ENCODE results near the gene ID3. TPM values are rescaled to one million over a fixed set of nuclear protein-coding genes. Genes with fewer than 3 reads are reported as not detected.

The ID3 gene
- total and polyA plus RNA-seq, 9 of the 15 experiments (the other 6 are each of a cell fraction or from before 2014, with no cell fraction given): 6.8 to 59.8 (median 23.5) TPM

DNA sequence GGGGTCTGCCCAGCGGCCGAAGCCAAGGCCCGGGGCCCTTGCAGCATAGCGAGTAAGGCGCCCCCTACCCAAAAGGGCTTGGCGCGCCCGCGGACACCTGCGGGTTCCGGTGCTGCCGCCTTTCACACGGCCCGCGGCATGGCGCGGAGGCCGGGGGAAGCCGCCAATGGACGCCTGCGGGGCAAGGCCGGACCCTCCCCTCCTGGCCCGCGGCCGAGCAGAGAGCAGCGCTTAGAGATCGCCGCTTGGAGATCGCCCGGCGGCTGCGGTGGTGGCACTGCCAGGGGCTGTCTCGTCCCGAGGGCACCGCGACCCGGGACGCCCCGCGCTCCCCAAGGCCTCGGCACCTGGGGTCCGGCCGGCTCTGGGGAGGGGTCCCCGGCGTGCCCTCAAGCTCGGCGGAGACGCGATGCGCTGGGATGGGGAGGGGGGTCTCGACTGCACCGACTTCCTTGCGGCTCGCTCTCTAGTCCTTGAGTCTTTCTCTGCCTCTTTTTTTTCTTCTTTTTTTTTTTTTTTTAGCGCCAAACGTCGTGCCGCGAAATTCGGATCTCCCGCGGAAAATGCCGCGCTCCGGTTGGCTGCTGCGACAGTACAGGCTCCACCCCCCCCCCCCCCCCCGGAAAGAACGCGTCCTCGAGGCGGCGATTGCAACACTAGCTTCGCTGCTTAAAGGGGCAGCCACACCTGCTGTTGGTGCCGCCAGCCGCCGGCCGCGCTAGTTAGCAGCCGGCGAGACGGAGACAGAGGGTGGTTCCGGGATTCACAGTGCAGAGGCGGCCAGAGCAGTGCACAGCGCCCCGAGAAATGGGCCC lies 28.3 kb downstream of the ID3 start, which contains the start of gene E2F2 (continued):
- TF ChIP-seq YY1 (IDR thresholded peaks at IDR 0.05; ENCODE audit: borderline replicate concordance in 1 of 3, control insufficient read depth in 1 of 3, extremely low read depth in 1 of 3, insufficient read depth in 3 of 3, insufficient read length in 1 of 3, insufficient replicate concordance in 2 of 3, low read depth in 1 of 3, low read length in 2 of 3) (peak in 2 of 3 experiments; percentile 36 to 74), PCBP2 (IDR thresholded peaks at IDR 0.05; ENCODE audit: low read depth, low read length, poor library complexity, severe bottlenecking) (no peak), RBM17 (IDR thresholded peaks at IDR 0.05; ENCODE audit: borderline replicate concordance, low read depth, low read length) (no peak), NCOA6 (IDR thresholded peaks at IDR 0.05) (no peak), MCM5 (IDR thresholded peaks at IDR 0.05; ENCODE audit: low read depth) (no peak), MYNN (IDR thresholded peaks at IDR 0.05) (0 out of 2 replicates have a peak, but pooled peaks have one; percentile 9), MYNN (CRISPR knock-in tag; IDR thresholded peaks at IDR 0.05) (no peak), ZNF121 (CRISPR knock-in tag; conservative IDR thresholded peaks at IDR 0.05) (peak; percentile 95; the same call in 1 of the 2 replicates), SAFB2 (IDR thresholded peaks at IDR 0.05; ENCODE audit: borderline replicate concordance, low read depth, low read length, severe bottlenecking) (no peak), BCOR (IDR thresholded peaks at IDR 0.05) (peak; percentile 77; the same call in 1 of the 2 replicates), RB1 (IDR thresholded peaks at IDR 0.05; ENCODE audit: low read depth) (peak; percentile 65), MTA3 (IDR thresholded peaks at IDR 0.05; ENCODE audit: borderline replicate concordance) (peak; percentile 58), ZEB2 (IDR thresholded peaks at IDR 0.05) (no peak), ZNF217 (CRISPR knock-in tag; IDR thresholded peaks at IDR 0.05) (no peak), POLR2AphosphoS5 (IDR thresholded peaks at IDR 0.05; ENCODE audit: control insufficient read depth, insufficient read depth, low read depth, low read length) (peak; percentile 35; the same call in 1 of the 2 replicates), ZSCAN32 (CRISPR knock-in tag; IDR thresholded peaks at IDR 0.05) (no peak), TOE1 (IDR thresholded peaks at IDR 0.05; ENCODE audit: borderline replicate concordance) (peak; percentile 77; the same call in 1 of the 2 replicates), TOE1 (CRISPR knock-in tag; IDR thresholded peaks at IDR 0.05; ENCODE audit: borderline replicate concordance, low read depth) (no peak), ZNF12 (CRISPR knock-in tag; IDR thresholded peaks at IDR 0.05) (peak; percentile 75; the same call in 1 of the 2 replicates), MYBL2 (IDR thresholded peaks at IDR 0.05; ENCODE audit: low read depth) (peak; percentile 75; the same call in 1 of the 2 replicates), MYBL2 (CRISPR knock-in tag; IDR thresholded peaks at IDR 0.05; ENCODE audit: borderline replicate concordance) (no peak), POLR2G (IDR thresholded peaks at IDR 0.05; ENCODE audit: low read depth, low read length) (peak; percentile 90), DMBX1 (CRISPR knock-in tag; IDR thresholded peaks at IDR 0.05; ENCODE audit: borderline replicate concordance) (no peak), SRSF9 (IDR thresholded peaks at IDR 0.05; ENCODE audit: borderline replicate concordance, low read depth, low read length) (no peak), ZNF699 (CRISPR knock-in tag; IDR thresholded peaks at IDR 0.05; ENCODE audit: insufficient replicate concordance) (no peak)
- TF ChIP-seq, protein P1, sequence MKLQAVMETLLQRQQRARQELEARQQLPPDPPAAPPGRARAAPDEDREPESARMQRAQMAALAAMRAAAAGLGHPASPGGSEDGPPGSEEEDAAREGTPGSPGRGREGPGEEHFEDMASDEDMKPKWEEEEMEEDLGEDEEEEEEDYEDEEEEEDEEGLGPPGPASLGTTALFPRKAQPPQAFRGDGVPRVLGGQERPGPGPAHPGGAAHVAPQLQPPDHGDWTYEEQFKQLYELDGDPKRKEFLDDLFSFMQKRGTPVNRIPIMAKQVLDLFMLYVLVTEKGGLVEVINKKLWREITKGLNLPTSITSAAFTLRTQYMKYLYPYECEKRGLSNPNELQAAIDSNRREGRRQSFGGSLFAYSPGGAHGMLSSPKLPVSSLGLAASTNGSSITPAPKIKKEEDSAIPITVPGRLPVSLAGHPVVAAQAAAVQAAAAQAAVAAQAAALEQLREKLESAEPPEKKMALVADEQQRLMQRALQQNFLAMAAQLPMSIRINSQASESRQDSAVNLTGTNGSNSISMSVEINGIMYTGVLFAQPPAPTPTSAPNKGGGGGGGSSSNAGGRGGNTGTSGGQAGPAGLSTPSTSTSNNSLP (IDR thresholded peaks at IDR 0.05; ENCODE audit: borderline replicate concordance, low read depth, low read length): no peak
